ENCODE measurements around the gene PSMC1.

PSMC1 gene

GRCh38 chr14:90302529-90303303, 46.4 kb downstream of the PSMC1 start:
- DNase-seq (ENCODE audit: low read depth in 2 of 2): no peak

- no peak for DNase-seq (ENCODE audit: low read depth in 2 of 2)
These were observed 47.1 kb downstream of the PSMC1 start for GRCh38 chr14:90303473-90303872.

GRCh38 chr14:90304502-90304901, 48.1 kb downstream of the PSMC1 start:
- no peak for DNase-seq (ENCODE audit: low read depth in 2 of 2)

- no peak for DNase-seq (ENCODE audit: low read depth in 2 of 2)
These were observed 48.8 kb downstream of the PSMC1 start for GRCh38 chr14:90305176-90305601.

- no peak for DNase-seq (ENCODE audit: low read depth in 2 of 2)
These were observed 52.2 kb downstream of the PSMC1 start for GRCh38 chr14:90308561-90308960.

GRCh38 chr14:90317286-90317685, 60.9 kb downstream of the PSMC1 start:
- DNase-seq (ENCODE audit: low read depth in 2 of 2): no peak

- no peak for DNase-seq (ENCODE audit: low read depth in 2 of 2)
These were observed 61.7 kb downstream of the PSMC1 start for GRCh38 chr14:90318016-90318415.

GRCh38 chr14:90319173-90319572, 62.8 kb downstream of the PSMC1 start:
- DNase-seq (ENCODE audit: low read depth in 2 of 2): no peak

GRCh38 chr14:90319634-90320541, 63.5 kb downstream of the PSMC1 start:
- DNase-seq (ENCODE audit: low read depth in 2 of 2): no peak

- no peak for DNase-seq (ENCODE audit: low read depth in 2 of 2)
These were observed 65.5 kb downstream of the PSMC1 start for GRCh38 chr14:90321891-90322290.
